HCT116 (cell line): ENCODE measurements around the gene ATP1B3. TPM values are rescaled to one million over a fixed set of nuclear protein-coding genes. Genes with fewer than 3 reads are reported as not detected.

Experiments used
- ATAC-seq: fragments of 200-7000 bp; cut with Tn5 transposase; 2 replicates; pipeline ENCODE4 v1.9.1; 2020; ENCODE audit warnings: mild to moderate bottlenecking, moderate library complexity
- BruUV-seq: library from RNA; stranded (reverse); fragments of 400-500 nt; replicated peaks from 2 replicates; lab custom pipeline; 2021; lab: Mats Ljungman, UMichigan
- CTCF ChIA-PET: fragments of 300-600 bp; sonication (Branson Sonifier 250); formaldehyde crosslinking; loops from one replicate; lab custom pipeline; 2021; ENCODE audit warnings: antibody characterized with exemption; lab: Charles Lee
- POLR2A ChIA-PET: fragments of 300-600, 350-600 bp; sonication (Branson Sonifier 250); formaldehyde crosslinking; loops from one replicate; lab custom pipeline; 2021; ENCODE audit warnings: antibody characterized with exemption; lab: Charles Lee
- RAD21 ChIA-PET, 2 experiments: fragments of 300-600 bp; sonication (Branson Sonifier 250); formaldehyde crosslinking; loops; one replicate each; lab custom pipeline; 2023; ENCODE audit warnings: low total read pairs in 2 of 2; ENCODE audit not compliant: uncharacterized antibody in 2 of 2, unreplicated experiment in 2 of 2, low non-redundant PET in 1 of 2; lab: Charles Lee
- DNase-seq: peaks from one replicate; pipeline ENCODE4 v3.0.0-alpha.2; 2010; ENCODE audit warnings: low read depth, low spot score
- H2AFZ ChIP-seq: fragments of 200-600 bp; shearing (Covaris generic), sonication (generic); 2 replicates; pipeline ENCODE4 v1.6.1; 2017; ENCODE audit warnings: low read depth, mixed run types, mixed read lengths, antibody characterized with exemption, low read length; ENCODE audit not compliant: poor library complexity, severe bottlenecking
- H3K27ac ChIP-seq: 2 replicates; pipeline ENCODE4 v1.5.1; 2012; ENCODE audit warnings: low read depth, low read length
- H3K27me3 ChIP-seq: fragments of 200-600 bp; sonication (generic); 2 replicates; pipeline ENCODE4 v1.6.1; 2016; ENCODE audit warnings: mixed run types, low read length, mixed read lengths; ENCODE audit not compliant: insufficient read depth
- H3K36me3 ChIP-seq, 2 experiments: fragments of 200-500 bp in 1 of 2; fragments of 200-600 bp in 1 of 2; sonication (Bioruptor generic) in 1 of 2; sonication (generic) in 1 of 2; 2 replicates each; pipeline versions ENCODE4 v1.5.1 to v1.6.1; 2014 to 2016; ENCODE audit warnings: low read length in 2 of 2, inconsistent platforms in 1 of 2, mixed read lengths in 1 of 2, mixed run types in 1 of 2; ENCODE audit not compliant: insufficient read depth in 2 of 2, control insufficient read depth in 1 of 2
- H3K4me1 ChIP-seq, 2 experiments: fragments of 200-600 bp in 1 of 2; sonication (generic) in 1 of 2; 2 replicates each; pipeline versions ENCODE4 v1.5.1 to v1.6.1; 2012 to 2017; ENCODE audit warnings: low read length in 2 of 2, inconsistent platforms in 1 of 2, mild to moderate bottlenecking in 1 of 2, mixed read lengths in 1 of 2, mixed run types in 1 of 2, moderate library complexity in 1 of 2; ENCODE audit not compliant: insufficient read depth in 2 of 2, control insufficient read depth in 1 of 2
- H3K4me2 ChIP-seq: fragments of 200-600 bp; sonication (generic); 2 replicates; pipeline ENCODE4 v1.6.1; 2017; ENCODE audit warnings: mixed run types, low read length, mixed read lengths
- H3K4me3 ChIP-seq, 2 experiments: fragments of 200-600 bp in 1 of 2; sonication (generic) in 1 of 2; replicated peaks in 1 of 2; 2 replicates each; pipeline ENCODE4 v1.5.1; 2011 to 2016; ENCODE audit warnings: low read length in 2 of 2, control low read depth in 1 of 2, low read depth in 1 of 2, mild to moderate bottlenecking in 1 of 2, mixed read lengths in 1 of 2, mixed run types in 1 of 2
- H3K79me2 ChIP-seq: fragments of 200-600 bp; sonication (generic); 2 replicates; pipeline ENCODE4 v1.6.1; 2017; ENCODE audit warnings: mild to moderate bottlenecking, mixed run types, low read length, moderate library complexity, mixed read lengths; ENCODE audit not compliant: insufficient read depth
- H3K9ac ChIP-seq: fragments of 200-600 bp; sonication (generic); 2 replicates; pipeline ENCODE4 v1.6.1; 2016; ENCODE audit warnings: low read length, mixed read lengths
- H3K9me2 ChIP-seq: fragments of 200-600 bp; sonication (generic), shearing (Covaris generic); 2 replicates; pipeline ENCODE4 v1.6.1; 2017; ENCODE audit warnings: mixed run types, mild to moderate bottlenecking, moderate library complexity; ENCODE audit not compliant: insufficient read depth
- H3K9me3 ChIP-seq, 2 experiments: fragments of 200-500 bp in 1 of 2; fragments of 200-600 bp in 1 of 2; sonication (Bioruptor generic) in 1 of 2; sonication (generic) in 1 of 2; 2 replicates each; pipeline ENCODE4 v1.6.1; 2014 to 2017; ENCODE audit warnings: low read length in 2 of 2, mixed read lengths in 2 of 2, inconsistent platforms in 1 of 2, low read depth in 1 of 2, mild to moderate bottlenecking in 1 of 2, mixed run types in 1 of 2, moderate library complexity in 1 of 2; ENCODE audit not compliant: control insufficient read depth in 1 of 2, insufficient read depth in 1 of 2
- H4K20me1 ChIP-seq: fragments of 200-600 bp; sonication (generic), shearing (Covaris generic); 2 replicates; pipeline ENCODE4 v1.6.1; 2017; ENCODE audit warnings: mixed run types, mild to moderate bottlenecking, moderate library complexity; ENCODE audit not compliant: insufficient read depth
- ATF3 ChIP-seq: IDR thresholded peaks from 2 replicates; pipeline ENCODE4 v1.6.1; 2012
- CBX3 ChIP-seq: IDR thresholded peaks from 2 replicates; pipeline ENCODE4 v1.6.1; 2012; ENCODE audit warnings: low read depth
- CEBPB ChIP-seq: IDR thresholded peaks from 2 replicates; pipeline ENCODE4 v1.6.1; 2012; ENCODE audit warnings: low read depth
- ELF1 ChIP-seq: IDR thresholded peaks from 2 replicates; pipeline ENCODE4 v1.6.1; 2012; ENCODE audit warnings: low read depth, borderline replicate concordance
- FOSL1 ChIP-seq: IDR thresholded peaks from 2 replicates; pipeline ENCODE4 v1.6.1; 2012; ENCODE audit warnings: low read depth
- JUND ChIP-seq: IDR thresholded peaks from 2 replicates; pipeline ENCODE4 v1.6.1; 2012
- MAX ChIP-seq: IDR thresholded peaks from 2 replicates; pipeline ENCODE4 v1.6.1; 2012
- POLR2AphosphoS5 ChIP-seq: IDR thresholded peaks from 2 replicates; pipeline ENCODE4 v1.6.1; 2011; ENCODE audit warnings: mild to moderate bottlenecking, low read depth, low read length, moderate library complexity
- RAD21 ChIP-seq: IDR thresholded peaks from 2 replicates; pipeline ENCODE4 v1.6.1; 2012; ENCODE audit warnings: low read depth, mild to moderate bottlenecking
- SIN3A ChIP-seq: IDR thresholded peaks from 2 replicates; pipeline ENCODE4 v1.6.1; 2012; ENCODE audit warnings: low read depth
- SP1 ChIP-seq: IDR thresholded peaks from 2 replicates; pipeline ENCODE4 v1.6.1; 2012; ENCODE audit warnings: low read depth
- SRF ChIP-seq: IDR thresholded peaks from 2 replicates; pipeline ENCODE4 v1.6.1; 2012; ENCODE audit warnings: low read depth
- ZFX ChIP-seq: fragments of 450-650 bp; IDR thresholded peaks from 2 replicates; pipeline ENCODE4 v1.6.1; 2017
- ZNF274 ChIP-seq: fragments of 200-500 bp; sonication (Bioruptor generic); IDR thresholded peaks from 2 replicates; pipeline ENCODE4 v1.6.1; 2014; ENCODE audit warnings: mild to moderate bottlenecking, low read depth, low read length, inconsistent platforms
- intact Hi-C: fragments of 100-400 bp; cut with micrococcal nuclease; formaldehyde crosslinking; loops from 2 replicates; pipeline ENCODE4 v1.10.0; 2022
- total RNA-seq: library from RNA; stranded (reverse); gene quantifications from one replicate; pipeline ENCODE4 v1.2.1, GENCODE V29; 2021; ENCODE audit not compliant: unreplicated experiment
- TF ChIP-seq, protein P1 (sequence below): IDR thresholded peaks from 2 replicates; pipeline ENCODE4 v1.6.1; 2011; ENCODE audit warnings: mild to moderate bottlenecking, low read length, moderate library complexity; ENCODE audit not compliant: insufficient replicate concordance; ENCODE audit errors: extremely low read depth

The ATP1B3 gene
- total RNA-seq, 1 experiment from 2014 or later = 147 TPM

GRCh38 chr3:141862279-141862816 lies 14.1 kb upstream of the ATP1B3 start:
- RAD21 ChIA-PET = no interaction called here
- DNase-seq = no peak

More at GRCh38 chr3:141862279-141862816, 14.1 kb upstream of the ATP1B3 start:
- Histone ChIP-seq H3K9ac (no peak overlapping the region), H3K4me1 (no peaks in the 10 kb centered on the region), H3K4me2 (no peak overlapping the region), H4K20me1 (no peaks in the 10 kb centered on the region), H3K27me3 (no peaks in the 10 kb centered on the region), H3K36me3 (no peaks in the 10 kb centered on the region), H3K9me2 (no peaks in the 10 kb centered on the region), H3K9me3 (no peaks in the 10 kb centered on the region), H3K79me2 (no peaks in the 10 kb centered on the region), H3K4me3 (no peak overlapping the region), H2AFZ (no peak overlapping the region), H3K27ac (no peak overlapping the region)
- no TSS peak for BruUV-seq
- ChIA-PET POLR2A (interaction anchor here (1.5 kb wide), 1 partner anchor 13 kb away, joined by 5 read pairs; no protein-coding TSS in a partner anchor), CTCF (no interaction called here)
- no peak for ATAC-seq
- intact Hi-C loops = no loop called here
- no peak for TF ChIP-seq CBX3
- TF ChIP-seq SIN3A = no peak
- TF ChIP-seq ZNF274 = no peak
- TF ChIP-seq RAD21 = no peak
- no peak for TF ChIP-seq FOSL1
- no peak for TF ChIP-seq JUND
- no peak for TF ChIP-seq SRF
- no peak for TF ChIP-seq ELF1
- TF ChIP-seq, protein P1, sequence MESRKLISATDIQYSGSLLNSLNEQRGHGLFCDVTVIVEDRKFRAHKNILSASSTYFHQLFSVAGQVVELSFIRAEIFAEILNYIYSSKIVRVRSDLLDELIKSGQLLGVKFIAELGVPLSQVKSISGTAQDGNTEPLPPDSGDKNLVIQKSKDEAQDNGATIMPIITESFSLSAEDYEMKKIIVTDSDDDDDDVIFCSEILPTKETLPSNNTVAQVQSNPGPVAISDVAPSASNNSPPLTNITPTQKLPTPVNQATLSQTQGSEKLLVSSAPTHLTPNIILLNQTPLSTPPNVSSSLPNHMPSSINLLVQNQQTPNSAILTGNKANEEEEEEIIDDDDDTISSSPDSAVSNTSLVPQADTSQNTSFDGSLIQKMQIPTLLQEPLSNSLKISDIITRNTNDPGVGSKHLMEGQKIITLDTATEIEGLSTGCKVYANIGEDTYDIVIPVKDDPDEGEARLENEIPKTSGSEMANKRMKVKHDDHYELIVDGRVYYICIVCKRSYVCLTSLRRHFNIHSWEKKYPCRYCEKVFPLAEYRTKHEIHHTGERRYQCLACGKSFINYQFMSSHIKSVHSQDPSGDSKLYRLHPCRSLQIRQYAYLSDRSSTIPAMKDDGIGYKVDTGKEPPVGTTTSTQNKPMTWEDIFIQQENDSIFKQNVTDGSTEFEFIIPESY = no peak
- no peak for TF ChIP-seq MAX
- no peak for TF ChIP-seq CEBPB
- TF ChIP-seq ATF3 = no peak
- TF ChIP-seq POLR2AphosphoS5 = no peak
- no peak for TF ChIP-seq SP1
- TF ChIP-seq ZFX = no peak
